Omental fat pad (tissue), 4 donors: ENCODE results near the gene ACVR1. TPM values are rescaled to one million over a fixed set of nuclear protein-coding genes. Genes with fewer than 3 reads are reported as not detected.
A peak's percentile ranks its signal among the peaks of the same experiment; 100 is the strongest.

Source experiments
- ATAC-seq: fragments of 150-250 bp; one replicate; pipeline ENCODE4 v1.9.1; 2016; ENCODE audit warnings: mild to moderate bottlenecking, moderate library complexity; ENCODE audit not compliant: low FRiP score
- DNase-seq: peaks from one replicate; pipeline ENCODE4 v3.0.0-alpha.2; 2019; ENCODE audit warnings: low spot score
- CTCF ChIP-seq, 3 donors: fragments of 450-650 bp; IDR thresholded peaks; one replicate each; pipeline ENCODE4 v1.5.1; 2016 to 2017; ENCODE audit warnings: antibody characterized with exemption in 3 of 3, mild to moderate bottlenecking in 3 of 3, moderate library complexity in 2 of 3
- total RNA-seq, 4 donors: library from RNA; depleted of rRNA; stranded (reverse); fragments of >200 nt; gene quantifications; one replicate each; pipeline ENCODE4 v1.1.0, GENCODE V29; 2016

ACVR1 gene
- total RNA-seq, 4 donors from 2014 or later, result 22.7 to 37.7 (median 28.2) TPM

DNA sequence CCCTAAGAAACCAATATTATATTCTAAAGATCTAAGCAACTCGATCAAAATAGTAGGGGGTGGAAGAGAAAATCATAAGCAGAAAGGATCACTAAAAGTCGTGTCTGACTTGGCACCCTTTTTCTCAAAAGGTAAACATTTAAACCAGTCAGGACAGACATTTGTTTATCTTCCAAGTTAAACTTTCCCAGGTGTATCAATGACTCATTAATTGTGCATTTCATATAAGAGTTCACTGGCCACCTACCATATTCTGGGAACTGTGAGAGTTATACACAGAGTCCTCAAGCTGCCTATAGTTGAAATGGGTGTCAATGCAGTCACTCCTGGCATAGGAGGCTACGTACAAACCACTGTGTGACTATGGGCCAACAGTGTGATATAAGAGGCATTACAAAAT lies 4.8 kb upstream of the ACVR1 start:
- DNase-seq (no peak), ATAC-seq (no peak)
- TF ChIP-seq CTCF (IDR thresholded peaks at IDR 0.05), result no peak

GRCh38 chr2:157877761-157878400 lies 1.8 kb upstream of the ACVR1 start:
- no peak for TF ChIP-seq CTCF (IDR thresholded peaks at IDR 0.05)
- ATAC-seq, result no peak
- no peak for DNase-seq

DNA sequence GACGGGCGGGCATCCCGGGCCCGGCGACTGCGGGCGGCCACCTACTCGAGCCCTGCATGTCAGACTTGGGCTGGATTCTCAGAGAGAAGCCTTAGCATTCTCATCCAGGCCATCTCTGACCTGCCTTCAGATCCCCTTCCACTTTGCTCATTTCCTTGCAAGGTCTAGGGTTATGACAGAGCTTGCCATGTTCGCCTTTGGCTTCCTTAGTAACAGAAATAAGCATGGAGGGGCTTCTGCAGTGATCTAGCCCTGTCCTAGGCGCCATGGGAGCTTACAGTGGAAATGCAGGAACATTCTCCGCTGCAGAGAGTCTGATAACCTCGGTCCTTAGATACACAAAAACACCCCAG lies 632 bp upstream of the ACVR1 start:
- TF ChIP-seq CTCF (IDR thresholded peaks at IDR 0.05), result no peak
- ATAC-seq (no peak), DNase-seq (no peak)

DNA sequence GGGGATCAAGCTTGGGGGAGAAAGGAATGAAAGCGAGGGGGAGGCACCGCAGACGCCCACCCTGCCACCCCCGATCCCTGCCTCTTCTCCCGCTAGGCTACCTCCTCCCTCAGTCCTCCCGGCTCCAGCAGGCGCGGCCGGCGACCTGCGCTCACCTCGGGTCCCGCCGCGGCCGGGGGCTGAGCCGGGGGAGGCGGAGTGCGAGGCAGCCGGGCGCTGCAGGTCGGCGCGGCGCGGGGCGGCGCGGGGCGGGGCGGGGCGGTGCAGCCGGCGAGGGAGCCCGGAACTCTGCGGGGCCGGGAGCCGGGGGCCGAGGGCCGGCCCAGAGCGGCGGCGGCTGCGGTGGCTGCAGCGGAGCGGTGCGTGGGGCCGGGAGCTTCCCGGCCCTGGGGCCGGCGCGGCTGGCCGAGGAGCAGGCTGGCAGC lies 477 bp downstream of the ACVR1 start:
- peak; percentile 72 for ATAC-seq
- no peak for DNase-seq
- TF ChIP-seq CTCF (IDR thresholded peaks at IDR 0.05), result no peak

DNA sequence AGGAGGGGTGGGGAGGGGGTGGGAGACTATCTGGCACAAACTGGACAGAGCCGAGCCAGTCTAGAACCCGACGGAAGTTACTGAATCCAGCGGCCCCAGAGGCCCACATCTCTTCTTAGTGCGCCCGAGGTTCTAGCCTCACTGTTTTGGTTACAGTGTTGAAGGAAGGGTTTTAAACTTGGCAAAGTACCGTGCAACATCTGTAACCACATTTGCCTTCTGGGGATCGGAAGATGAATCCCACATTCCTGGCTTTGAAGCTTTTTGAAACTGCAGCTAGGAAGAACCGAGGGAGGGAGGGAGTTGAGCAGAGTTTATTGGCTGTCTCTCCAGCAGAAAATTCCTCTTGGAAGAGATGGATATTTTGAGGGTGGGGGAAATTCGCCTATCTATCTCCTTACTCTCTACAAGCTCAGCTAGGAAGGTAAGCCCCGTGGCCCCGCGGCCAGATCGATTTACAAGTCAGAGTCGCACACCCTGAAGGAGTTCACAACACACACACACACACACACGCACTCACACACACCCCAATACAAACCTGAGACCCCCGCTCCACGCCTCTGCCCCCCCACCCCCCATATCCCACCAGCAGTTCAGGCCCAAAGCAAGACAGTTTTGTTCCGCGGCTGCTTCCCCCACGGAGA lies 1.0 kb downstream of the ACVR1 start:
- DNase-seq (no peak), ATAC-seq (peak; percentile 10)
- no peak for TF ChIP-seq CTCF (IDR thresholded peaks at IDR 0.05)

- no peak for TF ChIP-seq CTCF (IDR thresholded peaks at IDR 0.05)
- DNase-seq, result no peak
- ATAC-seq, result no peak
These were observed 1.8 kb downstream of the ACVR1 start for GRCh38 chr2:157874348-157874747.

DNA sequence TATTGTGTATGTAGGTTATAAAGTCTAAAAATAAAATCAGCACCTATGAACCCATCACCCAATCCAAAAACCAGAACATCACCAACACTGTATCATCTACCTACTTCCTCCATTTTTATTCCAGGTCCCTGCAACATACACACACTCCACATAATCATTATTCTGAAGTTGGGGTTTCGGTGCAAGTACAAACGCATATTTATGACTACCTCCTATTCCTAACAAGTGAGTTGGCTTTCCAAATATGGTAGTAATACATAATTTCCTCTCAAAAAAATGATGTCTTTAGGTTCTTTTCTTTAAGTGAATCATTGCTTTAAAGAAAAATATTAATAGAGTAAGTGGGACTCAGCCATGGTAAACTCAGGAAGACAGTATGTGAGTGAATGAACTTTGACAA lies 3.3 kb downstream of the ACVR1 start:
- TF ChIP-seq CTCF (IDR thresholded peaks at IDR 0.05), result no peak
- no peak for DNase-seq
- no peak for ATAC-seq
